HL-60 (cell line): ENCODE results near the gene ANAPC10.
"Not testable (repeated sequence)": the region's sequence is repeated elsewhere in the genome, so short reads cannot be mapped to it uniquely, and the experiment has no call there.

Experiments
- DNase-seq, 2 experiments: peaks; one replicate each; pipeline ENCODE4 v3.0.0-alpha.2; 2010 to 2020; ENCODE audit warnings: low read depth in 1 of 2, low spot score in 1 of 2
- H3K27ac ChIP-seq: fragments of 250-450 bp; sonication (Bioruptor Pico); replicated peaks from 2 replicates; pipeline ENCODE4 v1.5.1; 2020; ENCODE audit warnings: mild to moderate bottlenecking, moderate library complexity
- H3K27me3 ChIP-seq: fragments of 250-450 bp; sonication (Bioruptor Pico); 2 replicates; pipeline ENCODE4 v1.5.1; 2021; ENCODE audit warnings: mild to moderate bottlenecking, moderate library complexity; ENCODE audit not compliant: insufficient read depth, poor library complexity, severe bottlenecking
- H3K4me3 ChIP-seq: replicated peaks from 2 replicates; pipeline ENCODE4 v1.5.1; 2011; ENCODE audit warnings: mild to moderate bottlenecking, control low read depth, low read length; ENCODE audit not compliant: insufficient read depth
- CTCF ChIP-seq: IDR thresholded peaks from one replicate; pipeline ENCODE4 v1.5.1; 2011; ENCODE audit warnings: low read length, control low read depth, inconsistent platforms; ENCODE audit not compliant: insufficient read depth
- GABPA ChIP-seq: IDR thresholded peaks from 2 replicates; pipeline ENCODE4 v1.6.1; 2012; ENCODE audit warnings: low read depth
- POLR2AphosphoS5 ChIP-seq: IDR thresholded peaks from 2 replicates; pipeline ENCODE4 v1.6.1; 2012; ENCODE audit warnings: low read depth
- REST ChIP-seq: IDR thresholded peaks from 2 replicates; pipeline ENCODE4 v1.6.1; 2012; ENCODE audit warnings: low read depth; ENCODE audit not compliant: insufficient replicate concordance
- SPI1 ChIP-seq: IDR thresholded peaks from 2 replicates; pipeline ENCODE4 v1.6.1; 2012; ENCODE audit warnings: low read depth, mild to moderate bottlenecking, borderline replicate concordance

The ANAPC10 gene

GRCh38 chr4:145019346-145019745 is 78.7 kb downstream of the ANAPC10 start:
- no peaks in the 10 kb centered on the region for H3K27me3 ChIP-seq
- H3K4me3 ChIP-seq = no peak overlapping the region
- no peak for DNase-seq
- TF ChIP-seq POLR2AphosphoS5 (no peak), CTCF (no peak), GABPA (no peak), SPI1 (no peak), REST (no peak)
- no peak overlapping the region for H3K27ac ChIP-seq

- no peak for DNase-seq
- no peak for TF ChIP-seq POLR2AphosphoS5
- TF ChIP-seq CTCF = no peak
- TF ChIP-seq REST = no peak
- no peak for TF ChIP-seq SPI1
- no peak for TF ChIP-seq GABPA
These were observed 83.6 kb downstream of the ANAPC10 start for GRCh38 chr4:145014365-145014764.

GRCh38 chr4:145012841-145013240 is 85.2 kb downstream of the ANAPC10 start:
- TF ChIP-seq SPI1 (peak; percentile 19; the same call in 1 of the 2 replicates), GABPA (no peak)
- DNase-seq = peak; percentile 26 to 54
- Histone ChIP-seq H3K4me3 (no peak overlapping the region), H3K27ac (no peak overlapping the region), H3K27me3 (no peaks in the 10 kb centered on the region)

More at GRCh38 chr4:145014365-145014764, 83.6 kb downstream of the ANAPC10 start:
- no peak overlapping the region for H3K4me3 ChIP-seq
- no peaks in the 10 kb centered on the region for H3K27me3 ChIP-seq
- H3K27ac ChIP-seq = no peak overlapping the region

- no peak overlapping the region for H3K4me3 ChIP-seq
- H3K27me3 ChIP-seq = no peaks in the 10 kb centered on the region
- TF ChIP-seq GABPA = no peak
- TF ChIP-seq POLR2AphosphoS5 = no peak
- no peak for TF ChIP-seq CTCF
- TF ChIP-seq SPI1 = no peak
- TF ChIP-seq REST = no peak
- no peak overlapping the region for H3K27ac ChIP-seq
- DNase-seq = no peak
These were observed 86.4 kb downstream of the ANAPC10 start for GRCh38 chr4:145011636-145012035.

- not testable (repeated sequence) for H3K27me3 ChIP-seq, H3K27ac ChIP-seq, H3K4me3 ChIP-seq, DNase-seq
These were observed 87.7 kb downstream of the ANAPC10 start for GRCh38 chr4:145010315-145010714.
